Measurements from ENCODE around the gene COX6A1. TPM values are rescaled to one million over a fixed set of nuclear protein-coding genes. Genes with fewer than 3 reads are reported as not detected.

The COX6A1 gene
- polyA plus RNA-seq, 1 donor from 2014 or later = 2,017 TPM

GRCh38 chr12:120457133-120457532 lies 19.2 kb downstream of the COX6A1 start:
- TF ChIP-seq EP300 (conservative IDR thresholded peaks at IDR 0.05; ENCODE audit: poor library complexity, severe bottlenecking) (no peak), RAD21 (conservative IDR thresholded peaks at IDR 0.05) (no peak), EZH2 (IDR thresholded peaks at IDR 0.05; ENCODE audit: borderline replicate concordance, insufficient read depth, low read length, poor library complexity, severe bottlenecking) (no peak)
- TF ChIP-seq, protein P1, sequence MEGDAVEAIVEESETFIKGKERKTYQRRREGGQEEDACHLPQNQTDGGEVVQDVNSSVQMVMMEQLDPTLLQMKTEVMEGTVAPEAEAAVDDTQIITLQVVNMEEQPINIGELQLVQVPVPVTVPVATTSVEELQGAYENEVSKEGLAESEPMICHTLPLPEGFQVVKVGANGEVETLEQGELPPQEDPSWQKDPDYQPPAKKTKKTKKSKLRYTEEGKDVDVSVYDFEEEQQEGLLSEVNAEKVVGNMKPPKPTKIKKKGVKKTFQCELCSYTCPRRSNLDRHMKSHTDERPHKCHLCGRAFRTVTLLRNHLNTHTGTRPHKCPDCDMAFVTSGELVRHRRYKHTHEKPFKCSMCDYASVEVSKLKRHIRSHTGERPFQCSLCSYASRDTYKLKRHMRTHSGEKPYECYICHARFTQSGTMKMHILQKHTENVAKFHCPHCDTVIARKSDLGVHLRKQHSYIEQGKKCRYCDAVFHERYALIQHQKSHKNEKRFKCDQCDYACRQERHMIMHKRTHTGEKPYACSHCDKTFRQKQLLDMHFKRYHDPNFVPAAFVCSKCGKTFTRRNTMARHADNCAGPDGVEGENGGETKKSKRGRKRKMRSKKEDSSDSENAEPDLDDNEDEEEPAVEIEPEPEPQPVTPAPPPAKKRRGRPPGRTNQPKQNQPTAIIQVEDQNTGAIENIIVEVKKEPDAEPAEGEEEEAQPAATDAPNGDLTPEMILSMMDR (IDR thresholded peaks at IDR 0.05; ENCODE audit: poor library complexity, severe bottlenecking) = peak; percentile 32
- Histone ChIP-seq H3K79me2 (replicated peaks; ENCODE audit: insufficient read depth, low read length) (no peaks in the 10 kb centered on the region), H3K4me2 (ENCODE audit: low read length) (no peak overlapping the region), H3K27me3 (ENCODE audit: insufficient read depth, low read depth, low read length) (no peaks in the 10 kb centered on the region), H3K27ac (ENCODE audit: low read length) (no peak overlapping the region), H3K9ac (ENCODE audit: low read length) (no peak overlapping the region), H4K20me1 (ENCODE audit: insufficient read depth) (no peaks in the 10 kb centered on the region), H3K36me3 (ENCODE audit: insufficient read depth, low read length) (no peaks in the 10 kb centered on the region), H2AFZ (ENCODE audit: low read depth, low read length) (no peak overlapping the region), H3F3A (ENCODE audit: insufficient read depth, low read length, poor library complexity, severe bottlenecking) (no peaks in the 10 kb centered on the region), H3K9me3 (ENCODE audit: low read length) (no peaks in the 10 kb centered on the region), H3K9me2 (ENCODE audit: insufficient read depth, low read length) (no peaks in the 10 kb centered on the region), H3K4me3 (ENCODE audit: low read length) (no peak overlapping the region)

DNA sequence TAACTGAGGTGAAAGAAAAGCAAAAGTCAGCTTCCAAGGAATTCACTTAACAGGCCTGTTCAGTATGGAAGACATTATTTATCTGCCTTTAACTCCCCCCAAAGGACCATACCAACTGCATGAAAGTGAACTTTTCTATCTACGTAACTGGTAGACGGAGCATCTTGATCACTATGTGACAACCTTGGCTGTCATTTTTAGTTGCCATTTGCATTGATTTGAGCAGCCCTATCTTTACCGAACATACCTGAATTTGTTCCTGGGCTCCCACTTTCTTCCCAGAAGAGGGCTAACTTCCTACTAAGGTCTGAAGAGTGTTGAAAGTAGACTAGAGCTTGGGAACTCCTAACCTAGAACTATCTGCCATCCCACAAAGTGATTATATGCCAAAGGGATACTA lies 22.2 kb downstream of the COX6A1 start:
- H3F3A ChIP-seq (ENCODE audit: insufficient read depth, low read length, poor library complexity, severe bottlenecking) = no peaks in the 10 kb centered on the region
- peaks cover 19% of the 10 kb centered on the region for H3K36me3 ChIP-seq (ENCODE audit: insufficient read depth, low read length)
- no peak overlapping the region for H2AFZ ChIP-seq (ENCODE audit: low read depth, low read length)
- H3K9ac ChIP-seq (ENCODE audit: low read length) = no peak overlapping the region
- H4K20me1 ChIP-seq (ENCODE audit: insufficient read depth) = no peaks in the 10 kb centered on the region
- no peaks in the 10 kb centered on the region for H3K9me2 ChIP-seq (ENCODE audit: insufficient read depth, low read length)
- no peak overlapping the region for H3K4me3 ChIP-seq (ENCODE audit: low read length)
- TF ChIP-seq EZH2 (IDR thresholded peaks at IDR 0.05; ENCODE audit: borderline replicate concordance, insufficient read depth, low read length, poor library complexity, severe bottlenecking) = no peak
- no peak for TF ChIP-seq EP300 (conservative IDR thresholded peaks at IDR 0.05; ENCODE audit: poor library complexity, severe bottlenecking)
- TF ChIP-seq POLR2AphosphoS5 (IDR thresholded peaks at IDR 0.05) = no peak
- TF ChIP-seq, protein P2, sequence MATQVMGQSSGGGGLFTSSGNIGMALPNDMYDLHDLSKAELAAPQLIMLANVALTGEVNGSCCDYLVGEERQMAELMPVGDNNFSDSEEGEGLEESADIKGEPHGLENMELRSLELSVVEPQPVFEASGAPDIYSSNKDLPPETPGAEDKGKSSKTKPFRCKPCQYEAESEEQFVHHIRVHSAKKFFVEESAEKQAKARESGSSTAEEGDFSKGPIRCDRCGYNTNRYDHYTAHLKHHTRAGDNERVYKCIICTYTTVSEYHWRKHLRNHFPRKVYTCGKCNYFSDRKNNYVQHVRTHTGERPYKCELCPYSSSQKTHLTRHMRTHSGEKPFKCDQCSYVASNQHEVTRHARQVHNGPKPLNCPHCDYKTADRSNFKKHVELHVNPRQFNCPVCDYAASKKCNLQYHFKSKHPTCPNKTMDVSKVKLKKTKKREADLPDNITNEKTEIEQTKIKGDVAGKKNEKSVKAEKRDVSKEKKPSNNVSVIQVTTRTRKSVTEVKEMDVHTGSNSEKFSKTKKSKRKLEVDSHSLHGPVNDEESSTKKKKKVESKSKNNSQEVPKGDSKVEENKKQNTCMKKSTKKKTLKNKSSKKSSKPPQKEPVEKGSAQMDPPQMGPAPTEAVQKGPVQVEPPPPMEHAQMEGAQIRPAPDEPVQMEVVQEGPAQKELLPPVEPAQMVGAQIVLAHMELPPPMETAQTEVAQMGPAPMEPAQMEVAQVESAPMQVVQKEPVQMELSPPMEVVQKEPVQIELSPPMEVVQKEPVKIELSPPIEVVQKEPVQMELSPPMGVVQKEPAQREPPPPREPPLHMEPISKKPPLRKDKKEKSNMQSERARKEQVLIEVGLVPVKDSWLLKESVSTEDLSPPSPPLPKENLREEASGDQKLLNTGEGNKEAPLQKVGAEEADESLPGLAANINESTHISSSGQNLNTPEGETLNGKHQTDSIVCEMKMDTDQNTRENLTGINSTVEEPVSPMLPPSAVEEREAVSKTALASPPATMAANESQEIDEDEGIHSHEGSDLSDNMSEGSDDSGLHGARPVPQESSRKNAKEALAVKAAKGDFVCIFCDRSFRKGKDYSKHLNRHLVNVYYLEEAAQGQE (IDR thresholded peaks at IDR 0.05; ENCODE audit: borderline replicate concordance) = no peak
- TF ChIP-seq RAD21 (conservative IDR thresholded peaks at IDR 0.05) = no peak
- no peak for TF ChIP-seq MXI1 (conservative IDR thresholded peaks at IDR 0.05; ENCODE audit: poor library complexity, severe bottlenecking)
- TF ChIP-seq, protein P1 (IDR thresholded peaks at IDR 0.05; ENCODE audit: poor library complexity, severe bottlenecking) = no peak
- no peak for TF ChIP-seq TAF1 (IDR thresholded peaks at IDR 0.05; ENCODE audit: low read depth)
- TF ChIP-seq SMC3 (conservative IDR thresholded peaks at IDR 0.05; ENCODE audit: poor library complexity) = no peak
- no peaks in the 10 kb centered on the region for H3K27me3 ChIP-seq (ENCODE audit: insufficient read depth, low read depth, low read length)
- H3K79me2 ChIP-seq (replicated peaks; ENCODE audit: insufficient read depth, low read length) = peaks cover 9% of the 10 kb centered on the region
- no peaks in the 10 kb centered on the region for H3K9me3 ChIP-seq (ENCODE audit: low read length)
- H3K27ac ChIP-seq (ENCODE audit: low read length) = no peak overlapping the region
- no peak overlapping the region for H3K4me2 ChIP-seq (ENCODE audit: low read length)

All from neural cell (in vitro differentiated cells).